LNCaP clone FGC (cell line): ENCODE measurements around the gene ABCA3.

ENCODE experiments used
- DNase-seq: peaks from one replicate; pipeline ENCODE4 v3.0.0-alpha.2; 2011; ENCODE audit warnings: low read depth
- H3K4me3 ChIP-seq: 2 replicates; pipeline ENCODE4 v1.5.1; 2011; ENCODE audit warnings: mild to moderate bottlenecking, low read depth, low read length, control low read depth
- CTCF ChIP-seq: IDR thresholded peaks from 2 replicates; pipeline ENCODE4 v1.5.1; 2012; ENCODE audit warnings: mild to moderate bottlenecking; ENCODE audit not compliant: control insufficient read depth, insufficient read depth; ENCODE audit errors: extremely low read depth

ABCA3 gene

GRCh38 chr16:2329532-2329931 lies 11.0 kb downstream of the ABCA3 start:
- no peak for TF ChIP-seq CTCF
- no peak for DNase-seq
- H3K4me3 ChIP-seq = no peak overlapping the region

- no peak for TF ChIP-seq CTCF
- H3K4me3 ChIP-seq = no peak overlapping the region
Observed at GRCh38 chr16:2328428-2328827, 12.1 kb downstream of the ABCA3 start.

GRCh38 chr16:2326191-2326590 lies 14.3 kb downstream of the ABCA3 start:
- DNase-seq = no peak
- no peak overlapping the region for H3K4me3 ChIP-seq
- TF ChIP-seq CTCF = no peak

More at GRCh38 chr16:2328428-2328827, 12.1 kb downstream of the ABCA3 start:
- no peak for DNase-seq

- no peak for DNase-seq
- H3K4me3 ChIP-seq = no peak overlapping the region
- TF ChIP-seq CTCF = no peak
Observed at GRCh38 chr16:2325791-2326190, 14.7 kb downstream of the ABCA3 start.

- H3K4me3 ChIP-seq = no peak overlapping the region
- DNase-seq = no peak
- TF ChIP-seq CTCF = no peak
Observed at GRCh38 chr16:2325181-2325580, 15.3 kb downstream of the ABCA3 start.

GRCh38 chr16:2324296-2324859 lies 16.1 kb downstream of the ABCA3 start:
- no peak overlapping the region for H3K4me3 ChIP-seq
- no peak for TF ChIP-seq CTCF
- no peak for DNase-seq

GRCh38 chr16:2323701-2324100 lies 16.8 kb downstream of the ABCA3 start:
- DNase-seq = no peak
- no peak for TF ChIP-seq CTCF
- no peak overlapping the region for H3K4me3 ChIP-seq
